Measurements from ENCODE around the gene CDC42BPB. TPM values are rescaled to one million over a fixed set of nuclear protein-coding genes. Genes with fewer than 3 reads are reported as not detected.
"Not testable (repeated sequence)": the region's sequence is repeated elsewhere in the genome, so short reads cannot be mapped to it uniquely, and the experiment has no call there.

The CDC42BPB gene
- total RNA-seq, 1 donor from 2014 or later = 102 TPM

DNA sequence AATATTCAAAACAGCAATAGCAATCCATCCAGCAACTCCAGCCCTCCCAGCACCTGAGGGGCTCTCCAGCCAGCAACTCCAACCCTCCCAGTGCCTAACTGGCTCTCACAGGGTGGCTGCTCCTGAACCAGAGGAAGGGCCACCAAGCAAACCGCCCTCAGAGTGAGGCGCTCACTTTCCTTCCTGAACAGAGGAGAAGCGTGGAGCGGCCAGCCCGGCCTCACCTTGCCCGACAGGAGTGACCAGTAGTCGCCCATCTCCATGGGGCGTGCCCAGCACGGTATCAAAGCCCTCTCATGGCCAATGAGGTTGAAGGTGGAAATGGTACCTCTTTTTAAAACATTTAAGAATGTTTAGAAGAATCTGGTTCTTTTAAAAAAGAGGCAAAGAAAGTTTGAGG, 27.4 kb downstream of the CDC42BPB start:
- Histone ChIP-seq H3K9me3 (no peaks in the 10 kb centered on the region), H3K4me3 (no peak overlapping the region), H3K27me3 (no peaks in the 10 kb centered on the region), H3K27ac (no peak overlapping the region), H3K4me1 (peaks cover 7% of the 10 kb centered on the region), H3K36me3 (no peaks in the 10 kb centered on the region)
- no peak for DNase-seq
- intact Hi-C loops (cut with DNase I) = no loop called here
- no peak for ATAC-seq
- TF ChIP-seq CTCF (IDR thresholded peaks at IDR 0.05) = no peak

- H3K27ac ChIP-seq = no peak overlapping the region
- TF ChIP-seq CTCF (IDR thresholded peaks at IDR 0.05) = no peak
Observed at GRCh38 chr14:103028772-103029171, 28.6 kb downstream of the CDC42BPB start.

GRCh38 chr14:103028161-103028767, 29.1 kb downstream of the CDC42BPB start:
- Histone ChIP-seq H3K27ac (no peak overlapping the region), H3K27me3 (no peaks in the 10 kb centered on the region), H3K36me3 (no peaks in the 10 kb centered on the region), H3K4me1 (peaks cover 20% of the 10 kb centered on the region), H3K9me3 (no peaks in the 10 kb centered on the region), H3K4me3 (no peak overlapping the region)
- DNase-seq (no peak), ATAC-seq (peak; percentile 32)
- intact Hi-C loops (cut with DNase I) = no loop called here
- no peak for TF ChIP-seq CTCF (IDR thresholded peaks at IDR 0.05)

More at GRCh38 chr14:103028772-103029171, 28.6 kb downstream of the CDC42BPB start:
- Histone ChIP-seq H3K9me3 (no peaks in the 10 kb centered on the region), H3K4me1 (peaks cover 17% of the 10 kb centered on the region), H3K4me3 (no peak overlapping the region), H3K36me3 (no peaks in the 10 kb centered on the region), H3K27me3 (no peaks in the 10 kb centered on the region)
- no peak for DNase-seq
- no peak for ATAC-seq
- intact Hi-C loops (cut with DNase I) = no loop called here

GRCh38 chr14:103027451-103027850, 29.9 kb downstream of the CDC42BPB start:
- intact Hi-C loops (cut with DNase I) = no loop called here
- ATAC-seq = no peak
- no peak for TF ChIP-seq CTCF (IDR thresholded peaks at IDR 0.05)
- no peaks in the 10 kb centered on the region for H3K27me3 ChIP-seq
- no peaks in the 10 kb centered on the region for H3K36me3 ChIP-seq
- H3K9me3 ChIP-seq = no peaks in the 10 kb centered on the region
- H3K27ac ChIP-seq = no peak overlapping the region
- DNase-seq = no peak
- peaks cover 22% of the 10 kb centered on the region for H3K4me1 ChIP-seq
- no peak overlapping the region for H3K4me3 ChIP-seq

DNA sequence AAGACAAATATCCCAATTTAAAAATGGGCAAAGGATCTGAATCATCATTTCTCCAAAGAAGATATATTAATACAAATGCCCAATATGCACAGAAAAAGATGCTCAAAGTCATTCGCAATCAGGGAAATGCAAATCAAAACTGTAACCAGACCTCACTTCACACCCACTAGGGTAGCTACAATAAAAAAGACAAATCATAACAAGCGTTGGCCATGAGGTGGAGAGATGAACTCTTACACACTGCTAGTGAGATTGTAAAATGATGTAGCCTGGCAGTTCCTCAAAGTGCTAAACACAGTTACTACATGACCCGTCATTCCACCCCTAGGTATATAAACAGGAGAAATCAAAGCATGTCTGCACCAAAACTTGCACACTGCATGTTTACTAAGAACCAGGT, 30.4 kb downstream of the CDC42BPB start:
- TF ChIP-seq CTCF (IDR thresholded peaks at IDR 0.05) = no peak
- no peak overlapping the region for H3K4me3 ChIP-seq
- H3K4me1 ChIP-seq = peaks cover 27% of the 10 kb centered on the region
- no peaks in the 10 kb centered on the region for H3K9me3 ChIP-seq
- no peak overlapping the region for H3K27ac ChIP-seq
- H3K27me3 ChIP-seq = no peaks in the 10 kb centered on the region
- peak; percentile 59 for ATAC-seq
- DNase-seq = no peak
- H3K36me3 ChIP-seq = no peaks in the 10 kb centered on the region
- intact Hi-C loops (cut with DNase I) = no loop called here

GRCh38 chr14:103026196-103026595, 31.2 kb downstream of the CDC42BPB start:
- ATAC-seq; H3K36me3 ChIP-seq; H3K27ac ChIP-seq; H3K4me3 ChIP-seq; H3K27me3 ChIP-seq; DNase-seq; H3K9me3 ChIP-seq; intact Hi-C loops (cut with DNase I): not testable (repeated sequence)
- H3K4me1 ChIP-seq = peaks cover 29% of the 10 kb centered on the region

All from upper lobe of right lung (tissue), 1 donor.